ENCODE data around the gene BCAR3.

Gene BCAR3

GRCh38 chr1:93619507-93620171, 62.0 kb downstream of the BCAR3 start:
- H3K4me3 ChIP-seq (ENCODE audit: low read length) = no peak overlapping the region
- no peak for TF ChIP-seq ZNF274 (IDR thresholded peaks at IDR 0.05; ENCODE audit: low read depth, low read length)

GRCh38 chr1:93617670-93618499, 63.8 kb downstream of the BCAR3 start:
- H3K4me3 ChIP-seq (ENCODE audit: low read length) = no peak overlapping the region
- no peak for TF ChIP-seq ZNF274 (IDR thresholded peaks at IDR 0.05; ENCODE audit: low read depth, low read length)

GRCh38 chr1:93616996-93617669, 64.5 kb downstream of the BCAR3 start:
- H3K4me3 ChIP-seq (ENCODE audit: low read length) = no peak overlapping the region
- TF ChIP-seq ZNF274 (IDR thresholded peaks at IDR 0.05; ENCODE audit: low read depth, low read length) = no peak

- H3K4me3 ChIP-seq (ENCODE audit: low read length) = no peak overlapping the region
- TF ChIP-seq ZNF274 (IDR thresholded peaks at IDR 0.05; ENCODE audit: low read depth, low read length) = no peak
These were observed 65.2 kb downstream of the BCAR3 start for GRCh38 chr1:93616221-93616995.

- H3K4me3 ChIP-seq (ENCODE audit: low read length) = no peak overlapping the region
- no peak for TF ChIP-seq ZNF274 (IDR thresholded peaks at IDR 0.05; ENCODE audit: low read depth, low read length)
These were observed 66.0 kb downstream of the BCAR3 start for GRCh38 chr1:93615582-93616150.

GRCh38 chr1:93614986-93615581, 66.6 kb downstream of the BCAR3 start:
- H3K4me3 ChIP-seq (ENCODE audit: low read length) = no peak overlapping the region
- no peak for TF ChIP-seq ZNF274 (IDR thresholded peaks at IDR 0.05; ENCODE audit: low read depth, low read length)

GRCh38 chr1:93614541-93614940, 67.1 kb downstream of the BCAR3 start:
- H3K4me3 ChIP-seq (ENCODE audit: low read length) = no peak overlapping the region
- TF ChIP-seq ZNF274 (IDR thresholded peaks at IDR 0.05; ENCODE audit: low read depth, low read length) = no peak

- H3K4me3 ChIP-seq (ENCODE audit: low read length) = no peak overlapping the region
- TF ChIP-seq ZNF274 (IDR thresholded peaks at IDR 0.05; ENCODE audit: low read depth, low read length) = no peak
These were observed 67.7 kb downstream of the BCAR3 start for GRCh38 chr1:93613898-93614297.

- no peak for TF ChIP-seq ZNF274 (IDR thresholded peaks at IDR 0.05; ENCODE audit: low read depth, low read length)
- H3K4me3 ChIP-seq (ENCODE audit: low read length) = no peak overlapping the region
These were observed 69.1 kb downstream of the BCAR3 start for GRCh38 chr1:93612510-93612909.

- TF ChIP-seq ZNF274 (IDR thresholded peaks at IDR 0.05; ENCODE audit: low read depth, low read length) = no peak
- H3K4me3 ChIP-seq (ENCODE audit: low read length) = no peak overlapping the region
These were observed 70.0 kb downstream of the BCAR3 start for GRCh38 chr1:93611668-93612067.

GRCh38 chr1:93609536-93609935, 72.1 kb downstream of the BCAR3 start:
- no peak overlapping the region for H3K4me3 ChIP-seq (ENCODE audit: low read length)

GRCh38 chr1:93608187-93609109, 73.2 kb downstream of the BCAR3 start:
- no peak overlapping the region for H3K4me3 ChIP-seq (ENCODE audit: low read length)

More at GRCh38 chr1:93609536-93609935, 72.1 kb downstream of the BCAR3 start:
- TF ChIP-seq ZNF274 (IDR thresholded peaks at IDR 0.05; ENCODE audit: low read depth, low read length) = no peak

More at GRCh38 chr1:93608187-93609109, 73.2 kb downstream of the BCAR3 start:
- TF ChIP-seq ZNF274 (IDR thresholded peaks at IDR 0.05; ENCODE audit: low read depth, low read length) = no peak

All from GM08714 (cell line).